T1000 (cell line): ENCODE measurements around the gene CHMP4B.

Experiments
- DNase-seq: peaks from one replicate; lab custom pipeline; 2025; ENCODE audit warnings: mixed read lengths; lab: John Stamatoyannopoulos, UW

Gene CHMP4B

GRCh38 chr20:33900521-33901131, 89.5 kb downstream of the CHMP4B start:
- DNase-seq, result no peak

GRCh38 chr20:33901132-33901523, 90.0 kb downstream of the CHMP4B start:
- DNase-seq, result no peak

DNA sequence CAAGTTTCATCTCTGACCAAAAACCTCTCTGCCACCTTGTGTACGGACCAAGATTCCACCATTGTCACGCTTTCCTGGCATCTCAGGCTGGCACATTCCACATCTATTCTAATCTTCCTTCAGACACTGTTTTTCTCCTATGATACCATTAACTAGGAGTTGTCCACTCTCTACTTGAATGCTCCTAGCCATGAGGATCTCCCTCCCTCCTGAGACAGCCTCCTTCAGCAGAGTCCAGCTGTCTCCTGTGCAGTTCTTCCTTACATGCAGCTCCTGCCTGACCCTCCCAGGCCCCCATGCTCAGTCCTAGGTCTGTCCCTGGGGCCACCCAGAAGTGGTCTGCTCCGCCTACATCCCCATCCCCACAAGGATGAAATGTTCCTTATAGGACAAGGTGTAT, 90.9 kb downstream of the CHMP4B start:
- DNase-seq, result no peak
